Measurements from ENCODE around the gene CEP350.

DNA sequence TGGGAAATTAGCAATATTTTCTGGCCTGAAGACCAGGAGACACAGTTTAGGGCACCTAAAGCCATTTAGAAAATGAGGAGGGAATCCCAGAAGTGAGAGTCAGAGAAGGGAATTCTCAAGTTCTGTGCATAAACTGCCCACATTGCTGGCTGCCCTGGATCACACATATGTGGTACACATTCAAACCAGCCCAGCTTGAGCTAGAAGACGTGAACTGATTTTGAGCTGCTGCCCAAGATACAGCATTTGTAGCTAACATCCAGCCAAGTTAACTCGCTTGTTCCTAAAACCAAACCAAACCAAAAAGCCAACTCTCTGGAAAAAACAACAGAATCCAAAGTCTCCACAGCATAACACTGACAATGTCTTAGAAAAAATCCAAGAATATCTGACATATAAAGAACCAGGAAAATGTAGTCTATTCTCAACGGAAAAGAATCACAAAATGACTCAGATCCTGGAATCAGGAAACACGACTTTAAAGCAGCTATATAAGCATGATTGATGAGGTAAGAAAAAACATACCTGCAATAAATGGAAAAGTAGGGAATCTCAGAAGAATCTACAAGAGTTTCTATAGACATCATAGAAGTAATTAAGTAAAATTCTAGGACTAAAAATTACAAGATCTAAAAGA, 181.8 kb downstream of the CEP350 start:
- TF ChIP-seq, protein P1, sequence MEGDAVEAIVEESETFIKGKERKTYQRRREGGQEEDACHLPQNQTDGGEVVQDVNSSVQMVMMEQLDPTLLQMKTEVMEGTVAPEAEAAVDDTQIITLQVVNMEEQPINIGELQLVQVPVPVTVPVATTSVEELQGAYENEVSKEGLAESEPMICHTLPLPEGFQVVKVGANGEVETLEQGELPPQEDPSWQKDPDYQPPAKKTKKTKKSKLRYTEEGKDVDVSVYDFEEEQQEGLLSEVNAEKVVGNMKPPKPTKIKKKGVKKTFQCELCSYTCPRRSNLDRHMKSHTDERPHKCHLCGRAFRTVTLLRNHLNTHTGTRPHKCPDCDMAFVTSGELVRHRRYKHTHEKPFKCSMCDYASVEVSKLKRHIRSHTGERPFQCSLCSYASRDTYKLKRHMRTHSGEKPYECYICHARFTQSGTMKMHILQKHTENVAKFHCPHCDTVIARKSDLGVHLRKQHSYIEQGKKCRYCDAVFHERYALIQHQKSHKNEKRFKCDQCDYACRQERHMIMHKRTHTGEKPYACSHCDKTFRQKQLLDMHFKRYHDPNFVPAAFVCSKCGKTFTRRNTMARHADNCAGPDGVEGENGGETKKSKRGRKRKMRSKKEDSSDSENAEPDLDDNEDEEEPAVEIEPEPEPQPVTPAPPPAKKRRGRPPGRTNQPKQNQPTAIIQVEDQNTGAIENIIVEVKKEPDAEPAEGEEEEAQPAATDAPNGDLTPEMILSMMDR (conservative IDR thresholded peaks at IDR 0.05; ENCODE audit: low read depth, low read length), result no peak
- no peak for TF ChIP-seq EZH2phosphoT487 (IDR thresholded peaks at IDR 0.05; ENCODE audit: borderline replicate concordance, low read length)

Measured in PC-3 (cell line).